SU-DHL-6 (cell line): Measurements from ENCODE around the gene BIRC5.

Experiments
- H2AFZ ChIP-seq: fragments of 200-600 bp; sonication (generic); 2 replicates; pipeline ENCODE4 v1.6.1; 2014; ENCODE audit warnings: low read depth, mild to moderate bottlenecking, moderate library complexity, mixed read lengths, antibody characterized with exemption, low read length; ENCODE audit not compliant: severe bottlenecking
- H3F3A ChIP-seq: fragments of 200-600 bp; shearing (Covaris generic); 2 replicates; pipeline ENCODE4 v1.6.0; 2016; ENCODE audit warnings: antibody characterized with exemption, mild to moderate bottlenecking; ENCODE audit not compliant: insufficient read depth
- H3K27ac ChIP-seq: fragments of 200-600 bp; sonication (generic); 2 replicates; pipeline ENCODE4 v1.5.1; 2016; ENCODE audit warnings: low read depth, mild to moderate bottlenecking, low read length, moderate library complexity, mixed read lengths
- H3K27me3 ChIP-seq: fragments of 200-600 bp; sonication (generic), shearing (Covaris generic); 2 replicates; pipeline ENCODE4 v1.6.0; 2014; ENCODE audit warnings: mild to moderate bottlenecking, low read length
- H3K36me3 ChIP-seq: fragments of 200-600 bp; sonication (generic); 2 replicates; pipeline ENCODE4 v1.6.1; 2014; ENCODE audit warnings: mild to moderate bottlenecking, low read length, mixed read lengths
- H3K4me2 ChIP-seq: fragments of 300-600, 200-600 bp; shearing (Covaris generic), sonication (generic); 2 replicates; pipeline ENCODE4 v1.6.0; 2014; ENCODE audit warnings: low read length, low read depth, mild to moderate bottlenecking; ENCODE audit not compliant: poor library complexity, severe bottlenecking
- H3K4me3 ChIP-seq: fragments of 200-600 bp; sonication (generic); 2 replicates; pipeline ENCODE4 v1.5.1; 2014; ENCODE audit warnings: antibody characterized with exemption, low read length, mild to moderate bottlenecking, mixed read lengths; ENCODE audit not compliant: insufficient read depth, poor library complexity, severe bottlenecking
- H3K79me2 ChIP-seq: fragments of 200-600 bp; sonication (generic); 2 replicates; pipeline ENCODE4 v1.6.1; 2014; ENCODE audit warnings: mild to moderate bottlenecking, low read length, moderate library complexity; ENCODE audit not compliant: insufficient read depth
- H3K9ac ChIP-seq: fragments of 200-600 bp; sonication (generic); 2 replicates; pipeline ENCODE4 v1.7.0; 2014; ENCODE audit warnings: mild to moderate bottlenecking, low read length
- H3K9me2 ChIP-seq: fragments of 200-600 bp; sonication (generic); replicated peaks from 2 replicates; pipeline ENCODE4 v1.6.1; 2014; ENCODE audit warnings: low read length; ENCODE audit not compliant: insufficient read depth
- H3K9me3 ChIP-seq: fragments of 200-600 bp; sonication (generic); 2 replicates; pipeline ENCODE4 v1.6.1; 2014; ENCODE audit warnings: low read length, mixed read lengths; ENCODE audit not compliant: insufficient read depth
- H4K20me1 ChIP-seq: fragments of 200-600 bp; sonication (generic); 2 replicates; pipeline ENCODE4 v1.6.1; 2014; ENCODE audit warnings: low read depth, mild to moderate bottlenecking, antibody characterized with exemption, low read length, moderate library complexity, mixed read lengths
- CTCF ChIP-seq: fragments of 200-600 bp; sonication (generic); IDR thresholded peaks from one replicate; pipeline ENCODE4 v1.5.1; 2017; ENCODE audit warnings: antibody characterized with exemption, mild to moderate bottlenecking, low read length, moderate library complexity; ENCODE audit not compliant: insufficient read depth, poor library complexity, severe bottlenecking
- EZH2phosphoT487 ChIP-seq: fragments of 200-600 bp; sonication (generic), shearing (Covaris generic); conservative IDR thresholded peaks from 2 replicates; pipeline ENCODE4 v1.6.1; 2018; ENCODE audit warnings: mild to moderate bottlenecking, antibody characterized with exemption, low read length, moderate library complexity, mixed read lengths

The BIRC5 gene

GRCh38 chr17:78179372-78179771 lies 34.7 kb upstream of the BIRC5 start:
- no peaks in the 10 kb centered on the region for H3K27me3 ChIP-seq
- no peaks in the 10 kb centered on the region for H3K9me2 ChIP-seq
- H3K79me2 ChIP-seq = no peaks in the 10 kb centered on the region
- H3K9ac ChIP-seq = no peak overlapping the region
- H3K36me3 ChIP-seq = peaks cover 4% of the 10 kb centered on the region; the same call in 1 of the 2 replicates
- TF ChIP-seq EZH2phosphoT487 (no peak), CTCF (no peak)
- H3K9me3 ChIP-seq = no peaks in the 10 kb centered on the region
- H3K27ac ChIP-seq = no peak overlapping the region
- no peak overlapping the region for H2AFZ ChIP-seq
- H3K4me2 ChIP-seq = no peak overlapping the region
- no peaks in the 10 kb centered on the region for H4K20me1 ChIP-seq
- H3K4me3 ChIP-seq = no peak overlapping the region
- peaks cover 32% of the 10 kb centered on the region for H3F3A ChIP-seq

- H3K27ac ChIP-seq = no peak overlapping the region
- peaks cover 4% of the 10 kb centered on the region; the same call in 1 of the 2 replicates for H3K36me3 ChIP-seq
- H3K9me2 ChIP-seq = no peaks in the 10 kb centered on the region
- no peak overlapping the region for H3K4me2 ChIP-seq
- H3K4me3 ChIP-seq = no peak overlapping the region
- H3K79me2 ChIP-seq = peaks cover 2% of the 10 kb centered on the region; the same call in 1 of the 2 replicates
- TF ChIP-seq EZH2phosphoT487 (no peak), CTCF (no peak)
- no peaks in the 10 kb centered on the region for H4K20me1 ChIP-seq
- no peak overlapping the region for H3K9ac ChIP-seq
- H3F3A ChIP-seq = peaks cover 25% of the 10 kb centered on the region
- no peaks in the 10 kb centered on the region for H3K27me3 ChIP-seq
- H2AFZ ChIP-seq = no peak overlapping the region
- no peaks in the 10 kb centered on the region for H3K9me3 ChIP-seq
These were observed 34.0 kb upstream of the BIRC5 start for GRCh38 chr17:78180083-78180482.

GRCh38 chr17:78180508-78180907 lies 33.5 kb upstream of the BIRC5 start:
- Histone ChIP-seq H3K79me2 (peaks cover 7% of the 10 kb centered on the region), H3F3A (peaks cover 22% of the 10 kb centered on the region), H4K20me1 (no peaks in the 10 kb centered on the region), H3K4me2 (no peak overlapping the region), H3K4me3 (no peak overlapping the region), H3K9me2 (no peaks in the 10 kb centered on the region), H3K9me3 (no peaks in the 10 kb centered on the region), H3K9ac (no peak overlapping the region), H3K27ac (no peak overlapping the region), H2AFZ (no peak overlapping the region), H3K36me3 (peaks cover 4% of the 10 kb centered on the region; the same call in 1 of the 2 replicates), H3K27me3 (no peaks in the 10 kb centered on the region)
- TF ChIP-seq EZH2phosphoT487 (no peak), CTCF (no peak)
